ENCODE measurements around the gene PRKAG1. TPM values are rescaled to one million over a fixed set of nuclear protein-coding genes. Genes with fewer than 3 reads are reported as not detected.

Gene PRKAG1
- total RNA-seq, 4 donors from 2014 or later: 40.0 to 61.4 (median 49.6) TPM

DNA sequence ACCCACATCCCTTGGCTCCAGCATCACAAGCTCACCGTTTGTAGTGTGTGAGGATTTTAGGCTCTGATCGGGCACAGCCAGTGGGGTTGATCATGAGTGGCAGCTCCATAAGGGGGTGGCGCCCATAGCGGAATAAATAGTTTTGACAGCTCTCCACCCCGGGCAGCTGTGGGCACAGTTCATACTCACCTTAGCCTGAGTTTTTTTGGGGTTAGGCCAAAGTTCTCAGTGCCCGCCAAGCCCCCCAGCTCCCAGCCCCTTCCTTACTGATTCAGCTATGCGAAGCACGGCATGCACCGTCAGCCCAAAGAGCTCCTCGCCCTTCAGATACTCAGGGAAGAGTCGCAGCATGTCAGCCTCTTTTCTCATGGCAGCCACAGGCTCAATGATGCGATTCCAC lies 6.0 kb upstream of the PRKAG1 start:
- H3K36me3 ChIP-seq: peaks cover 89% of the 10 kb centered on the region
- 87% methylated on average over 10 of the region's 12 CpGs for WGBS
- peak in 1 of 2 donors; percentile 51 for DNase-seq (ENCODE audit: low spot score in 2 of 2)
- H3K4me3 ChIP-seq: no peak overlapping the region
- no peaks in the 10 kb centered on the region for H3K9me3 ChIP-seq
- peaks cover 7% of the 10 kb centered on the region for H3K4me1 ChIP-seq
- TF ChIP-seq, protein P1, sequence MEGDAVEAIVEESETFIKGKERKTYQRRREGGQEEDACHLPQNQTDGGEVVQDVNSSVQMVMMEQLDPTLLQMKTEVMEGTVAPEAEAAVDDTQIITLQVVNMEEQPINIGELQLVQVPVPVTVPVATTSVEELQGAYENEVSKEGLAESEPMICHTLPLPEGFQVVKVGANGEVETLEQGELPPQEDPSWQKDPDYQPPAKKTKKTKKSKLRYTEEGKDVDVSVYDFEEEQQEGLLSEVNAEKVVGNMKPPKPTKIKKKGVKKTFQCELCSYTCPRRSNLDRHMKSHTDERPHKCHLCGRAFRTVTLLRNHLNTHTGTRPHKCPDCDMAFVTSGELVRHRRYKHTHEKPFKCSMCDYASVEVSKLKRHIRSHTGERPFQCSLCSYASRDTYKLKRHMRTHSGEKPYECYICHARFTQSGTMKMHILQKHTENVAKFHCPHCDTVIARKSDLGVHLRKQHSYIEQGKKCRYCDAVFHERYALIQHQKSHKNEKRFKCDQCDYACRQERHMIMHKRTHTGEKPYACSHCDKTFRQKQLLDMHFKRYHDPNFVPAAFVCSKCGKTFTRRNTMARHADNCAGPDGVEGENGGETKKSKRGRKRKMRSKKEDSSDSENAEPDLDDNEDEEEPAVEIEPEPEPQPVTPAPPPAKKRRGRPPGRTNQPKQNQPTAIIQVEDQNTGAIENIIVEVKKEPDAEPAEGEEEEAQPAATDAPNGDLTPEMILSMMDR (IDR thresholded peaks at IDR 0.05): no peak
- no peak for TF ChIP-seq POLR2A (IDR thresholded peaks at IDR 0.05)
- TF ChIP-seq POLR2AphosphoS5 (IDR thresholded peaks at IDR 0.05): no peak
- TF ChIP-seq EP300 (IDR thresholded peaks at IDR 0.05): no peak
- H3K27me3 ChIP-seq: no peaks in the 10 kb centered on the region
- no peak overlapping the region for H3K27ac ChIP-seq

DNA sequence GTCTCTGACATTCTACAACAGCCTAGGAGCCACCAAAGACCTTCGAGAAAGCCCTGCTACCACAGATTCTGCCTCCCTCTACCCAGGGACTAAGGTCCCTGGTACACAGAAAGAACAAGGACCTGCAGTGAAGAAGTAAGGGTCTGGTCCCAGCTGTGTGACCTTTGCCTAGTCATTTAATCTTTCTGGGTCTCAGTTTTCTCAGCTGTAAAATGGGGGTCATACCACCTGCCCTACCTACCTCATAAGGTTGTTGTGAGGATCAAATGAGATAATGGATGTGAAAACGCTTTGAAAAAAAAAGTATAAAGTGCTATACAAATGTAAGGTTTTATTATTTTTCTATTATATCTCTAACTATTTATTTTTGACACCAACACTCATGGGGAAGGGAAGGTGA lies 5.2 kb upstream of the PRKAG1 start:
- no peak for DNase-seq (ENCODE audit: low spot score in 2 of 2)
- Histone ChIP-seq H3K4me3 (no peak overlapping the region), H3K9me3 (no peaks in the 10 kb centered on the region), H3K36me3 (peaks cover 84% of the 10 kb centered on the region), H3K27ac (no peak overlapping the region), H3K27me3 (no peaks in the 10 kb centered on the region), H3K4me1 (peaks cover 14% of the 10 kb centered on the region)
- WGBS: 98% methylated on average over 2 of the region's 2 CpGs
- TF ChIP-seq POLR2A (IDR thresholded peaks at IDR 0.05) (no peak), POLR2AphosphoS5 (IDR thresholded peaks at IDR 0.05) (no peak), EP300 (IDR thresholded peaks at IDR 0.05) (no peak)
- TF ChIP-seq, protein P1 (IDR thresholded peaks at IDR 0.05): no peak

DNA sequence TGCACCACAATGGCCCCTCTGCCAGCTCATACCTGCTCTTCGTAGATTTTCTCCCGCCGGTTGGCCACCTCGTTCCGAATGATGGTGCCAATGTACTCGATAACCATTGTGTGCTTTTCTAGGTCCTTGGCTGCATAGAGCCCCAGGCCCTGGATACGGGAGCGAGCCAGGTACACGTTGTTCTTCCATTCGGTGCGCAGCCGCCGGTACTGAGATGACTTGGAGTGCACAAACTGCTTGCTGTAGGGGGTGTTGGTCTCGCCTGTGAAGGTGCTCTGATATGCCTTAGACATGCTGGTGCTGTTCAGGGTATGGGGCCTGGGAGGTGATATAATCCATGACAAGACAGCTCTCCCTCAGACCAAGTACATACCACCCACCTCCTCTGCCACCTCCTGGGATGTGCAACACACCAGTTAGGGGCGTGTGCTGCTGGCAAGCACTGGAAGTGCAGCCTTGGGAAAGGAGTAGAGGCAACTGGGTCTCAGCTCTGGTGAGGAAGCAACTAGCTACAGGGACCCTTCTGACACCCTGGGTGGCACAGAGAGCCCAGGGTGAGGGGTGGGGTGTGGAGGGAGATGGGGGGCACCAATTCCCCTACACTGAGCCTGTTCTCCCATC lies 4.1 kb upstream of the PRKAG1 start:
- Histone ChIP-seq H3K4me3 (no peak overlapping the region), H3K36me3 (peaks cover 72% of the 10 kb centered on the region), H3K4me1 (peaks cover 19% of the 10 kb centered on the region), H3K9me3 (no peaks in the 10 kb centered on the region), H3K27me3 (no peaks in the 10 kb centered on the region), H3K27ac (no peak overlapping the region)
- no peak for TF ChIP-seq POLR2A (IDR thresholded peaks at IDR 0.05)
- no peak for TF ChIP-seq EP300 (IDR thresholded peaks at IDR 0.05)
- TF ChIP-seq, protein P1 (IDR thresholded peaks at IDR 0.05): no peak
- no peak for TF ChIP-seq POLR2AphosphoS5 (IDR thresholded peaks at IDR 0.05)
- WGBS: 86% methylated on average over 11 of the region's 15 CpGs
- no peak for DNase-seq (ENCODE audit: low spot score in 2 of 2)

DNA sequence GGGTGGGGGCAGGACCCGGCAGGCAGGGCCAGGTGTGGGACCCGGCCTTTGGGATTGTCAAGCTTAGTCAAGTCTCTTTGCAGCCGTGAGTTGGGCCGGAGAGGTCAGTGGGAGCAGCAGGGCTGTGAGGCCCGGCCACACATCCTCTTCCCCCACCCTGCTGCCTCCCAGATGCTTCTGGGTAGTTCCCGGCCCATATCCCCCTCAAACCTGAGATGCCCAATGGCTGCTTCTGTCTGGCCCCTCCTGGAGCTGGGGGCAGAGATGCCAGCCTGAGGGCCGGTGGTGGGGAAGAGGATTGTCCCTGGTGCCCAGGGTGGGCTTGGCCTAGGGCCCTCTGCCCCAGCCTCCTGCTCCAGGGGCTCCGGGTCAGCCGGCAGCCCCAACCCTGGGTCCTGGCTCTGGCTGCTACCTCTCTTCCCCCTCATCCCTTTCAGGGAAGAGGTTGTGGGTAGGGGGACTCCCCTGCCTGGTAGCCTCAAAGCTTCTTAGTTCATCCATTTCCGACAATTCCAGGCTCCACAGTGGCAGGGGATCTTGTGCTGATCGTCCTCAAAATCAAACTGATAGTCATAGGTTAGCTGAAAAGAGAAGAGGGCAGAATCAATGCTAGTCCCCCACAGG lies 2.8 kb upstream of the PRKAG1 start:
- Histone ChIP-seq H3K36me3 (peaks cover 60% of the 10 kb centered on the region), H3K9me3 (no peaks in the 10 kb centered on the region), H3K4me1 (peaks cover 29% of the 10 kb centered on the region), H3K27me3 (no peaks in the 10 kb centered on the region), H3K4me3 (no peak overlapping the region), H3K27ac (no peak overlapping the region)
- peak in 1 of 2 donors; percentile 55 for DNase-seq (ENCODE audit: low spot score in 2 of 2)
- WGBS: 84% methylated on average over 9 of the region's 11 CpGs
- no peak for TF ChIP-seq EP300 (IDR thresholded peaks at IDR 0.05)
- no peak for TF ChIP-seq POLR2AphosphoS5 (IDR thresholded peaks at IDR 0.05)
- TF ChIP-seq POLR2A (IDR thresholded peaks at IDR 0.05): no peak
- TF ChIP-seq, protein P1 (IDR thresholded peaks at IDR 0.05): no peak

DNA sequence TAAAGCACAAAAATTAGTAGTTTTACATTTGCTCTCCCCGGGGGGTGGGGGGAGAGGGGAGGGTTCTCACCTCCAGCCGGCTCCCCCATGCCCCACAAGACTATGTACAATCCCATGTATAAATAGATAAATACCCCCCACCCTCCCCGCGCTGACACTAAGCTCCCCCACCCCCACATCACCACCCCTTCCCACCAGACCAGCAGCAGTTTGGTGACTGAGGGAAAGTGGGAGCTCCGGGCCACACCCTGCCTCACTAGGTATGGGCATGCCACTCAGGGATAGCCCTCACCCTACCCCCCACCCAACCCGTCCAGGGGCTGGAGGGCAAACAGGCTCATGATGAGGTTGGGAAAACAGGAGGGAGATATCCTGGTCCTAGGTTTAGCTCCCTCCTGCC lies 1.9 kb upstream of the PRKAG1 start:
- H3K9me3 ChIP-seq: no peaks in the 10 kb centered on the region
- peak in 1 of 2 donors; percentile 62 for DNase-seq (ENCODE audit: low spot score in 2 of 2)
- no peaks in the 10 kb centered on the region for H3K27me3 ChIP-seq
- H3K27ac ChIP-seq: no peak overlapping the region
- no peak overlapping the region for H3K4me3 ChIP-seq
- peaks cover 31% of the 10 kb centered on the region for H3K4me1 ChIP-seq
- peaks cover 50% of the 10 kb centered on the region for H3K36me3 ChIP-seq
- TF ChIP-seq EP300 (IDR thresholded peaks at IDR 0.05): no peak
- no peak for TF ChIP-seq POLR2AphosphoS5 (IDR thresholded peaks at IDR 0.05)
- 85% methylated on average over 6 of the region's 6 CpGs for WGBS
